Measurements from ENCODE around the gene LRRC46. TPM values are rescaled to one million over a fixed set of nuclear protein-coding genes. Genes with fewer than 3 reads are reported as not detected.
A peak's percentile ranks its signal among the peaks of the same experiment; 100 is the strongest.

LRRC46 gene
- total RNA-seq, 1 experiment from 2014 or later = 0.39 TPM

DNA sequence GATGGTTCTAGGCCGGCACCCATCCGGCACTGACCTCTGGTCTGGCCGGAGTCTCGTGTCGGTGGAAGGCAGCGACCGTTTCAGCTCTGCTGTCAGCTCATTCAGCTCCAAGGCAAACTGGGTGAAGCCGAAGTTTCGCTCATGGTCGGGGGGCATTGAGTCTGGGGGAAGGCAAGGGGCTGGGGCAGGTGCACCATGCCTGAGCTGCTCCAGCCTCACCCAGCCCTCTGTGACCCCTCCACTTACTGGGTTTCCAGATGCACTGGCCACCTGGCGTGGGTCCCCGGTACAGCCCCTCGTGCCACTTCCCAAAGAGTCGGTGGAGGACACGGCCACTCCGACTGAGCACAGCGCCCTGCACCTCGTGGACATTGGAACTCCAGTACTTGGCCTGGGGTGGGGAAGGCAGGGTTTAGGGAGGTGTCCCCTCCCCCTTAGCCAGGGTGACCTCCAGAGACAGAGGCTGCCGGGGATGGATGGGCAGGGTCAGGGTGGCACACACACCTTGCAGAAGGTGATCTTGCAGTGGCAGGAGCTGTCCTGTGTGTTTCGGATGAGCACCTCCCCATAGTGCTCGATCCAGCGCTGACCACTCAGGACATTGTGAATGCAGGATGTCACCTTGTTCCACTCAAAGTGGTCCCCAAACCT, 22.5 kb upstream of the LRRC46 start:
- DNase-seq (ENCODE audit: low spot score) = no peak
- H3K27me3 Mint-ChIP-seq (ENCODE audit: low read depth) = no peaks in the 10 kb centered on the region
- TF ChIP-seq, protein P1, sequence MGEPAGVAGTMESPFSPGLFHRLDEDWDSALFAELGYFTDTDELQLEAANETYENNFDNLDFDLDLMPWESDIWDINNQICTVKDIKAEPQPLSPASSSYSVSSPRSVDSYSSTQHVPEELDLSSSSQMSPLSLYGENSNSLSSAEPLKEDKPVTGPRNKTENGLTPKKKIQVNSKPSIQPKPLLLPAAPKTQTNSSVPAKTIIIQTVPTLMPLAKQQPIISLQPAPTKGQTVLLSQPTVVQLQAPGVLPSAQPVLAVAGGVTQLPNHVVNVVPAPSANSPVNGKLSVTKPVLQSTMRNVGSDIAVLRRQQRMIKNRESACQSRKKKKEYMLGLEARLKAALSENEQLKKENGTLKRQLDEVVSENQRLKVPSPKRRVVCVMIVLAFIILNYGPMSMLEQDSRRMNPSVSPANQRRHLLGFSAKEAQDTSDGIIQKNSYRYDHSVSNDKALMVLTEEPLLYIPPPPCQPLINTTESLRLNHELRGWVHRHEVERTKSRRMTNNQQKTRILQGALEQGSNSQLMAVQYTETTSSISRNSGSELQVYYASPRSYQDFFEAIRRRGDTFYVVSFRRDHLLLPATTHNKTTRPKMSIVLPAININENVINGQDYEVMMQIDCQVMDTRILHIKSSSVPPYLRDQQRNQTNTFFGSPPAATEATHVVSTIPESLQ (CRISPR knock-in tag; IDR thresholded peaks at IDR 0.05) = no peak
- no peak for TF ChIP-seq CREM (CRISPR knock-in tag; IDR thresholded peaks at IDR 0.05)
- no peak for TF ChIP-seq ZNF219 (CRISPR knock-in tag; IDR thresholded peaks at IDR 0.05; ENCODE audit: borderline replicate concordance)
- CTCF ChIA-PET = no interaction called here
- no peaks in the 10 kb centered on the region for H3K36me3 Mint-ChIP-seq
- H3K4me3 Mint-ChIP-seq = no peak overlapping the region
- ATAC-seq = no peak
- no peak overlapping the region for H3K27ac Mint-ChIP-seq
- POLR2A ChIA-PET = no interaction called here
- no peaks in the 10 kb centered on the region for H3K9me3 Mint-ChIP-seq
- peaks cover 6% of the 10 kb centered on the region for H3K4me1 Mint-ChIP-seq

DNA sequence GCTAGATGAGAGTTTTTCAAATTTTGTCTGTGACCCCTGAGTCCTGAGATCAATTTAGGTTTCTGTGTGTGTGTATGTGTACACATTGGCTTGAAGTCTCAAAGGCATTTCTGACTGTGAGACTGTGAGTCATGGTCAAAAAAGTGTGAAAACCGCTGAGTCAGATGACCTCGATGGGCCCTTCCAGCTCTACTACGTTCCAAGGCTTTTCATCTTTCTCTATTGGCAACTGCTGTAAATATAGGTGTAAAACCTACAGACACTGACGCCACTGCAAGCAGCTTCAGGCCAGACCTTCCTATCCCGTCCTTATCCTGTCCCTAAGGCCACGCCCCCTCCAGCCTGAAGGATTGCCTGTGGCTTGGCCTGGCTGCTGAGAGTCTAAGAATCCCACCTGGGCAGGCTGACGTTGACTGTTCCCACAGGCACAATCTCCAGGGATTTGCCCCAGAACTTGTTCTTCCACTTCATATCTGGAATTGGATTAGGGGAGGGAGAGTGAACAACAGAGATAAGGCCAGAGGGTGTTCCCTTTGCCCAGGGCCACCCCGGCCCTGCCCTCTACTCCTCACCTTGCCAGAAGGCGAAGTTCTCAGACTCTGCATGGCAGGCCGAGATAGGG, 21.2 kb upstream of the LRRC46 start:
- no peaks in the 10 kb centered on the region for H3K9me3 Mint-ChIP-seq
- no peak overlapping the region for H3K4me3 Mint-ChIP-seq
- CTCF ChIA-PET = interaction anchor here (1.0 kb wide), 2 partner anchors 63 to 168 kb away, joined by 3 read pairs; no protein-coding TSS in a partner anchor
- ATAC-seq (peak; percentile 83), DNase-seq (ENCODE audit: low spot score) (peak; percentile 55)
- no peaks in the 10 kb centered on the region for H3K36me3 Mint-ChIP-seq
- H3K4me1 Mint-ChIP-seq = peaks cover 6% of the 10 kb centered on the region
- H3K27ac Mint-ChIP-seq = no peak overlapping the region; the same call in 1 of the 2 replicates
- no peak for TF ChIP-seq IRF2 (CRISPR knock-in tag; IDR thresholded peaks at IDR 0.05; ENCODE audit: borderline replicate concordance, low read depth)
- TF ChIP-seq ZNF671 (CRISPR knock-in tag; IDR thresholded peaks at IDR 0.05) = no peak
- no peak for TF ChIP-seq HMGA2 (CRISPR knock-in tag; IDR thresholded peaks at IDR 0.05)
- POLR2A ChIA-PET = no interaction called here
- no peaks in the 10 kb centered on the region for H3K27me3 Mint-ChIP-seq (ENCODE audit: low read depth)

DNA sequence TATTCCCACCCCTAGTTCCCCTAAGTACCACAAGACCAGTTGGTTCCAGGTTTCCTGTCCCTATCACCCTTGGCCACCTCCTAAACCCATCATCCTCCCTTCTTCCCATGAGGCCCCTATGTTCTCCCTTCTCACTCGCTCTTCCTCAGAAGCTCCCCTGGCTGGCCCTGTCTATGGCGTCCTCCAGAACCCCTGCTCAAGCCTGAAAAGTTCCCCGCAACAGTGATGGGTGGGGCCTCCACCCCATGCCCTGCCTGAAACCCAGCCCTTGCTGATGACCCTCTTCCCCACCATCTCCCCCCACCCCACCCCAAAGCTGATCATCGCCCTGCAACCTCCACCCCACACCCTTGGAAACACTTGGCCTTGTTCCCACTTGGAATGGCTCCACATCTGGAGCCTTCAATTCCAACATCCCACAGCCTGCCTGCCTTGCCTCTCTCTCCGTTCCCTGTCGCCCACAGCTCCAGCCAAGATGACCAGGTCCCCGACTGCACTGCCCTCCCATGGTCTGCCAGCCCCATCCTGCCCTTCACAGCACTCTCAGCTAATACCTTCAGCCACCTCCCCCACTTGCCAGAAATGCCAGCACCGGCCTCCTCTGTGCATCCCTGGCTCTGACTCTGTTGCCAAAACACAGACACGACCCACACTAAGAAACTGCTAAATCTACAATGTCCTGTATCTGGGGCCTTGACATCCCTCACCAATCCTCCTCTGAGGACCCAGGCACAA, 20.4 kb upstream of the LRRC46 start:
- ChIA-PET POLR2A (interaction anchor here (0.6 kb wide), 1 partner anchor 69 kb away, joined by 3 read pairs; no protein-coding TSS in a partner anchor), CTCF (interaction anchor here (1.0 kb wide), 1 partner anchor 167 kb away, joined by 3 read pairs; no protein-coding TSS in a partner anchor)
- H3K27me3 Mint-ChIP-seq (ENCODE audit: low read depth) = no peaks in the 10 kb centered on the region
- no peak for DNase-seq (ENCODE audit: low spot score)
- H3K4me3 Mint-ChIP-seq = no peak overlapping the region
- H3K4me1 Mint-ChIP-seq = peaks cover 6% of the 10 kb centered on the region
- TF ChIP-seq SMAD4 (CRISPR knock-in tag; IDR thresholded peaks at IDR 0.05) (no peak), MYBL2 (CRISPR knock-in tag; IDR thresholded peaks at IDR 0.05) (no peak), ZNF671 (CRISPR knock-in tag; IDR thresholded peaks at IDR 0.05) (no peak), KAT7 (CRISPR knock-in tag; IDR thresholded peaks at IDR 0.05; ENCODE audit: borderline replicate concordance) (no peak), NR2C2 (CRISPR knock-in tag; IDR thresholded peaks at IDR 0.05) (no peak), FOXJ3 (CRISPR knock-in tag; IDR thresholded peaks at IDR 0.05; ENCODE audit: borderline replicate concordance) (no peak), ZNF232 (CRISPR knock-in tag; IDR thresholded peaks at IDR 0.05) (no peak), NFATC4 (CRISPR knock-in tag; IDR thresholded peaks at IDR 0.05) (no peak), CBFB (CRISPR knock-in tag; IDR thresholded peaks at IDR 0.05; ENCODE audit: low read depth) (no peak)
- TF ChIP-seq, protein P2, sequence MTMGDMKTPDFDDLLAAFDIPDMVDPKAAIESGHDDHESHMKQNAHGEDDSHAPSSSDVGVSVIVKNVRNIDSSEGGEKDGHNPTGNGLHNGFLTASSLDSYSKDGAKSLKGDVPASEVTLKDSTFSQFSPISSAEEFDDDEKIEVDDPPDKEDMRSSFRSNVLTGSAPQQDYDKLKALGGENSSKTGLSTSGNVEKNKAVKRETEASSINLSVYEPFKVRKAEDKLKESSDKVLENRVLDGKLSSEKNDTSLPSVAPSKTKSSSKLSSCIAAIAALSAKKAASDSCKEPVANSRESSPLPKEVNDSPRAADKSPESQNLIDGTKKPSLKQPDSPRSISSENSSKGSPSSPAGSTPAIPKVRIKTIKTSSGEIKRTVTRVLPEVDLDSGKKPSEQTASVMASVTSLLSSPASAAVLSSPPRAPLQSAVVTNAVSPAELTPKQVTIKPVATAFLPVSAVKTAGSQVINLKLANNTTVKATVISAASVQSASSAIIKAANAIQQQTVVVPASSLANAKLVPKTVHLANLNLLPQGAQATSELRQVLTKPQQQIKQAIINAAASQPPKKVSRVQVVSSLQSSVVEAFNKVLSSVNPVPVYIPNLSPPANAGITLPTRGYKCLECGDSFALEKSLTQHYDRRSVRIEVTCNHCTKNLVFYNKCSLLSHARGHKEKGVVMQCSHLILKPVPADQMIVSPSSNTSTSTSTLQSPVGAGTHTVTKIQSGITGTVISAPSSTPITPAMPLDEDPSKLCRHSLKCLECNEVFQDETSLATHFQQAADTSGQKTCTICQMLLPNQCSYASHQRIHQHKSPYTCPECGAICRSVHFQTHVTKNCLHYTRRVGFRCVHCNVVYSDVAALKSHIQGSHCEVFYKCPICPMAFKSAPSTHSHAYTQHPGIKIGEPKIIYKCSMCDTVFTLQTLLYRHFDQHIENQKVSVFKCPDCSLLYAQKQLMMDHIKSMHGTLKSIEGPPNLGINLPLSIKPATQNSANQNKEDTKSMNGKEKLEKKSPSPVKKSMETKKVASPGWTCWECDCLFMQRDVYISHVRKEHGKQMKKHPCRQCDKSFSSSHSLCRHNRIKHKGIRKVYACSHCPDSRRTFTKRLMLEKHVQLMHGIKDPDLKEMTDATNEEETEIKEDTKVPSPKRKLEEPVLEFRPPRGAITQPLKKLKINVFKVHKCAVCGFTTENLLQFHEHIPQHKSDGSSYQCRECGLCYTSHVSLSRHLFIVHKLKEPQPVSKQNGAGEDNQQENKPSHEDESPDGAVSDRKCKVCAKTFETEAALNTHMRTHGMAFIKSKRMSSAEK (CRISPR knock-in tag; IDR thresholded peaks at IDR 0.05; ENCODE audit: borderline replicate concordance) = no peak
- TF ChIP-seq, protein P3, sequence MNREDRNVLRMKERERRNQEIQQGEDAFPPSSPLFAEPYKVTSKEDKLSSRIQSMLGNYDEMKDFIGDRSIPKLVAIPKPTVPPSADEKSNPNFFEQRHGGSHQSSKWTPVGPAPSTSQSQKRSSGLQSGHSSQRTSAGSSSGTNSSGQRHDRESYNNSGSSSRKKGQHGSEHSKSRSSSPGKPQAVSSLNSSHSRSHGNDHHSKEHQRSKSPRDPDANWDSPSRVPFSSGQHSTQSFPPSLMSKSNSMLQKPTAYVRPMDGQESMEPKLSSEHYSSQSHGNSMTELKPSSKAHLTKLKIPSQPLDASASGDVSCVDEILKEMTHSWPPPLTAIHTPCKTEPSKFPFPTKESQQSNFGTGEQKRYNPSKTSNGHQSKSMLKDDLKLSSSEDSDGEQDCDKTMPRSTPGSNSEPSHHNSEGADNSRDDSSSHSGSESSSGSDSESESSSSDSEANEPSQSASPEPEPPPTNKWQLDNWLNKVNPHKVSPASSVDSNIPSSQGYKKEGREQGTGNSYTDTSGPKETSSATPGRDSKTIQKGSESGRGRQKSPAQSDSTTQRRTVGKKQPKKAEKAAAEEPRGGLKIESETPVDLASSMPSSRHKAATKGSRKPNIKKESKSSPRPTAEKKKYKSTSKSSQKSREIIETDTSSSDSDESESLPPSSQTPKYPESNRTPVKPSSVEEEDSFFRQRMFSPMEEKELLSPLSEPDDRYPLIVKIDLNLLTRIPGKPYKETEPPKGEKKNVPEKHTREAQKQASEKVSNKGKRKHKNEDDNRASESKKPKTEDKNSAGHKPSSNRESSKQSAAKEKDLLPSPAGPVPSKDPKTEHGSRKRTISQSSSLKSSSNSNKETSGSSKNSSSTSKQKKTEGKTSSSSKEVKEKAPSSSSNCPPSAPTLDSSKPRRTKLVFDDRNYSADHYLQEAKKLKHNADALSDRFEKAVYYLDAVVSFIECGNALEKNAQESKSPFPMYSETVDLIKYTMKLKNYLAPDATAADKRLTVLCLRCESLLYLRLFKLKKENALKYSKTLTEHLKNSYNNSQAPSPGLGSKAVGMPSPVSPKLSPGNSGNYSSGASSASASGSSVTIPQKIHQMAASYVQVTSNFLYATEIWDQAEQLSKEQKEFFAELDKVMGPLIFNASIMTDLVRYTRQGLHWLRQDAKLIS (CRISPR knock-in tag; IDR thresholded peaks at IDR 0.05; ENCODE audit: borderline replicate concordance) = no peak
- H3K9me3 Mint-ChIP-seq = no peaks in the 10 kb centered on the region
- H3K27ac Mint-ChIP-seq = no peak overlapping the region
- no peaks in the 10 kb centered on the region for H3K36me3 Mint-ChIP-seq
- no peak for ATAC-seq
